VCaP (cell line): ENCODE results near the gene PIK3CD.
A peak's percentile ranks its signal among the peaks of the same experiment; 100 is the strongest.

ENCODE experiments used
- H3K27ac ChIP-seq: fragments of 450-650 bp; 2 replicates; pipeline ENCODE4 v1.5.1; 2017
- CTCF ChIP-seq: fragments of 450-650 bp; conservative IDR thresholded peaks from 2 replicates; pipeline ENCODE4 v1.5.1; 2017; ENCODE audit warnings: mild to moderate bottlenecking, moderate library complexity

Gene PIK3CD

GRCh38 chr1:9716404-9717192 lies 65.1 kb downstream of the PIK3CD start:
- no peak for TF ChIP-seq CTCF
- H3K27ac ChIP-seq: no peak overlapping the region

- no peak overlapping the region for H3K27ac ChIP-seq
- TF ChIP-seq CTCF: no peak
Observed at GRCh38 chr1:9717193-9718005, 65.9 kb downstream of the PIK3CD start.

GRCh38 chr1:9718006-9718680 lies 66.6 kb downstream of the PIK3CD start:
- H3K27ac ChIP-seq: no peak overlapping the region
- TF ChIP-seq CTCF: no peak

GRCh38 chr1:9719978-9720722 lies 68.6 kb downstream of the PIK3CD start:
- H3K27ac ChIP-seq: no peak overlapping the region
- TF ChIP-seq CTCF: no peak

- no peak for TF ChIP-seq CTCF
- H3K27ac ChIP-seq: no peak overlapping the region
Observed at GRCh38 chr1:9720785-9721605, 69.5 kb downstream of the PIK3CD start.

- peak; percentile 56 for TF ChIP-seq CTCF
- no peak overlapping the region for H3K27ac ChIP-seq
Observed at GRCh38 chr1:9721606-9722377, 70.3 kb downstream of the PIK3CD start.
